GM18909 (cell line): ENCODE results near the gene AHRR.

Experiments
- ATAC-seq: cut with Tn5 transposase; IDR thresholded peaks from one replicate; pipeline ENCODE4 v1.9.1; 2021; ENCODE audit warnings: mild to moderate bottlenecking; ENCODE audit not compliant: unreplicated experiment, poor library complexity

Gene AHRR

GRCh38 chr5:423626-424261 is 102.2 kb downstream of the AHRR start:
- ATAC-seq: no peak

GRCh38 chr5:424301-425110 is 103.0 kb downstream of the AHRR start:
- peak; percentile 86 for ATAC-seq

GRCh38 chr5:425714-426113 is 104.2 kb downstream of the AHRR start:
- no peak for ATAC-seq

- no peak for ATAC-seq
Measured at GRCh38 chr5:426392-426976, 105.0 kb downstream of the AHRR start.

GRCh38 chr5:427415-428087 is 106.0 kb downstream of the AHRR start:
- no peak for ATAC-seq

- ATAC-seq: no peak
Measured at GRCh38 chr5:428219-428618, 106.7 kb downstream of the AHRR start.

GRCh38 chr5:428754-429452 is 107.4 kb downstream of the AHRR start:
- ATAC-seq: no peak

GRCh38 chr5:429453-430188 is 108.1 kb downstream of the AHRR start:
- no peak for ATAC-seq

- ATAC-seq: no peak
Measured at GRCh38 chr5:430214-430925, 108.9 kb downstream of the AHRR start.

GRCh38 chr5:431001-431710 is 109.6 kb downstream of the AHRR start:
- peak; percentile 64 for ATAC-seq

GRCh38 chr5:431711-432050 is 110.2 kb downstream of the AHRR start:
- ATAC-seq: no peak

GRCh38 chr5:432201-432927 is 110.8 kb downstream of the AHRR start:
- no peak for ATAC-seq

- no peak for ATAC-seq
Measured at GRCh38 chr5:432928-433791, 111.6 kb downstream of the AHRR start.

- no peak for ATAC-seq
Measured at GRCh38 chr5:433836-434235, 112.3 kb downstream of the AHRR start.

- no peak for ATAC-seq
Measured at GRCh38 chr5:434443-435146, 113.1 kb downstream of the AHRR start.

- ATAC-seq: no peak
Measured at GRCh38 chr5:435156-435790, 113.8 kb downstream of the AHRR start.
